Measurements from ENCODE around the gene SYNE1.
"Not testable (repeated sequence)": the region's sequence is repeated elsewhere in the genome, so short reads cannot be mapped to it uniquely, and the experiment has no call there.

Gene SYNE1

GRCh38 chr6:152482289-152482688, 154.9 kb downstream of the SYNE1 start:
- no peak for DNase-seq (ENCODE audit: low read depth)

GRCh38 chr6:152478377-152479010, 158.7 kb downstream of the SYNE1 start:
- DNase-seq (ENCODE audit: low read depth): no peak

- no peak for DNase-seq (ENCODE audit: low read depth)
Observed at GRCh38 chr6:152474354-152474753, 162.8 kb downstream of the SYNE1 start.

- no peak for DNase-seq (ENCODE audit: low read depth)
Observed at GRCh38 chr6:152472325-152472724, 164.8 kb downstream of the SYNE1 start.

GRCh38 chr6:152471456-152472265, 165.5 kb downstream of the SYNE1 start:
- DNase-seq (ENCODE audit: low read depth): no peak

GRCh38 chr6:152463164-152463563, 174.0 kb downstream of the SYNE1 start:
- no peak for DNase-seq (ENCODE audit: low read depth)

GRCh38 chr6:152462716-152463115, 174.4 kb downstream of the SYNE1 start:
- no peak for DNase-seq (ENCODE audit: low read depth)

- no peak for DNase-seq (ENCODE audit: low read depth)
Observed at GRCh38 chr6:152461556-152461955, 175.6 kb downstream of the SYNE1 start.

- no peak for DNase-seq (ENCODE audit: low read depth)
Observed at GRCh38 chr6:152458648-152459644, 178.2 kb downstream of the SYNE1 start.

- no peak for DNase-seq (ENCODE audit: low read depth)
Observed at GRCh38 chr6:152457949-152458624, 179.1 kb downstream of the SYNE1 start.

GRCh38 chr6:152454003-152454402, 183.2 kb downstream of the SYNE1 start:
- DNase-seq (ENCODE audit: low read depth): no peak

GRCh38 chr6:152453421-152453820, 183.7 kb downstream of the SYNE1 start:
- DNase-seq (ENCODE audit: low read depth): no peak

GRCh38 chr6:152452639-152453038, 184.5 kb downstream of the SYNE1 start:
- DNase-seq (ENCODE audit: low read depth): no peak

GRCh38 chr6:152450519-152450918, 186.6 kb downstream of the SYNE1 start:
- no peak for DNase-seq (ENCODE audit: low read depth)

- DNase-seq (ENCODE audit: low read depth): no peak
Observed at GRCh38 chr6:152441902-152442301, 195.3 kb downstream of the SYNE1 start.

GRCh38 chr6:152435816-152436215, 201.3 kb downstream of the SYNE1 start:
- no peak for DNase-seq (ENCODE audit: low read depth)

GRCh38 chr6:152432758-152433157, 204.4 kb downstream of the SYNE1 start:
- DNase-seq (ENCODE audit: low read depth): no peak

GRCh38 chr6:152428126-152428525, 209.0 kb downstream of the SYNE1 start:
- DNase-seq (ENCODE audit: low read depth): no peak

- DNase-seq (ENCODE audit: low read depth): no peak
Observed at GRCh38 chr6:152426276-152426675, 210.9 kb downstream of the SYNE1 start.

- DNase-seq (ENCODE audit: low read depth): no peak
Observed at GRCh38 chr6:152423216-152424103, 213.7 kb downstream of the SYNE1 start.

- DNase-seq (ENCODE audit: low read depth): not testable (repeated sequence)
Observed at GRCh38 chr6:152421496-152421895, 215.7 kb downstream of the SYNE1 start.

All from activated T-cell treated with anti-CD3 and anti-CD28 coated beads for 1 hour (primary cell).